Cardiac fibroblast (primary cell): ENCODE data around the gene KCNQ1.

Experiments used
- DNase-seq, 2 donors: peaks; one replicate each; pipeline versions ENCODE4 v3.0.0 to v3.0.0-alpha.2; 2010; ENCODE audit warnings: low read depth in 2 of 2
- H3K4me3 ChIP-seq, 2 donors: replicated peaks in 1 of 2; 1 replicate in 1 of 2; 2 replicates in 1 of 2; pipeline ENCODE4 v1.5.1; 2011; ENCODE audit warnings: low read depth in 2 of 2, low read length in 2 of 2, mild to moderate bottlenecking in 2 of 2, moderate library complexity in 1 of 2
- CTCF ChIP-seq: IDR thresholded peaks from one replicate; pipeline ENCODE4 v1.5.1; 2011; ENCODE audit warnings: low read depth, mild to moderate bottlenecking, low read length, inconsistent platforms

Gene KCNQ1

GRCh38 chr11:2453436-2453835 is 8.6 kb downstream of the KCNQ1 start:
- H3K4me3 ChIP-seq, result no peak overlapping the region
- TF ChIP-seq CTCF, result no peak
- no peak for DNase-seq

- TF ChIP-seq CTCF, result no peak
- H3K4me3 ChIP-seq, result no peak overlapping the region
- no peak for DNase-seq
Observed at GRCh38 chr11:2458321-2458720, 13.5 kb downstream of the KCNQ1 start.

- TF ChIP-seq CTCF, result no peak
- H3K4me3 ChIP-seq, result no peak overlapping the region
- DNase-seq, result no peak
Observed at GRCh38 chr11:2459016-2459725, 14.4 kb downstream of the KCNQ1 start.

- no peak for TF ChIP-seq CTCF
- no peak overlapping the region for H3K4me3 ChIP-seq
- DNase-seq, result no peak
Observed at GRCh38 chr11:2459796-2460531, 15.2 kb downstream of the KCNQ1 start.

GRCh38 chr11:2460540-2461252 is 15.9 kb downstream of the KCNQ1 start:
- no peak for TF ChIP-seq CTCF
- DNase-seq, result no peak
- no peak overlapping the region for H3K4me3 ChIP-seq

- no peak for DNase-seq
- H3K4me3 ChIP-seq, result no peak overlapping the region
- no peak for TF ChIP-seq CTCF
Observed at GRCh38 chr11:2461253-2461955, 16.6 kb downstream of the KCNQ1 start.
